ENCODE data around the gene FGF19. TPM values are rescaled to one million over a fixed set of nuclear protein-coding genes. Genes with fewer than 3 reads are reported as not detected.

Gene FGF19
- total RNA-seq, 4 donors from 2014 or later: not detected

- ATAC-seq (ENCODE audit: low FRiP score) (no peak), DNase-seq (ENCODE audit: low spot score) (no peak)
- no peak for TF ChIP-seq CTCF (IDR thresholded peaks at IDR 0.05)
These were observed 911 bp downstream of the FGF19 start for GRCh38 chr11:69702769-69703452.

GRCh38 chr11:69702239-69702691, 1.6 kb downstream of the FGF19 start:
- DNase-seq (ENCODE audit: low spot score) (no peak), ATAC-seq (ENCODE audit: low FRiP score) (no peak)
- no peak for TF ChIP-seq CTCF (IDR thresholded peaks at IDR 0.05)

GRCh38 chr11:69700278-69701140, 3.3 kb downstream of the FGF19 start:
- ATAC-seq (ENCODE audit: low FRiP score) (no peak), DNase-seq (ENCODE audit: low spot score) (no peak)
- no peak for TF ChIP-seq CTCF (IDR thresholded peaks at IDR 0.05)

- DNase-seq (ENCODE audit: low spot score) (no peak), ATAC-seq (ENCODE audit: low FRiP score) (no peak)
- TF ChIP-seq CTCF (IDR thresholded peaks at IDR 0.05): no peak
These were observed 4.6 kb downstream of the FGF19 start for GRCh38 chr11:69699213-69699612.

- ATAC-seq (ENCODE audit: low FRiP score): no peak
- DNase-seq (ENCODE audit: low spot score): no peak
- TF ChIP-seq CTCF (IDR thresholded peaks at IDR 0.05): no peak
These were observed 5.5 kb downstream of the FGF19 start for GRCh38 chr11:69698362-69698761.

- DNase-seq (ENCODE audit: low spot score) (no peak), ATAC-seq (ENCODE audit: low FRiP score) (no peak)
- TF ChIP-seq CTCF (IDR thresholded peaks at IDR 0.05): no peak
These were observed 6.0 kb downstream of the FGF19 start for GRCh38 chr11:69697861-69698260.
